Endodermal cell (in vitro differentiated cells): ENCODE results near the gene FBLN2. TPM values are rescaled to one million over a fixed set of nuclear protein-coding genes. Genes with fewer than 3 reads are reported as not detected.
A peak's percentile ranks its signal among the peaks of the same experiment; 100 is the strongest.

Experiments used
- DNase-seq: peaks from one replicate; pipeline ENCODE4 v3.0.0-alpha.2; 2017
- H3K27ac ChIP-seq: 2 replicates; pipeline ENCODE4 v1.5.1; 2013; ENCODE audit warnings: mild to moderate bottlenecking, low read depth, low read length, moderate library complexity
- H3K27me3 ChIP-seq: 2 replicates; pipeline ENCODE4 v1.6.1; 2013; ENCODE audit warnings: mild to moderate bottlenecking, low read length, moderate library complexity; ENCODE audit not compliant: insufficient read depth, control insufficient read depth, poor library complexity, severe bottlenecking
- H3K36me3 ChIP-seq: 2 replicates; pipeline ENCODE4 v1.7.0; 2013; ENCODE audit warnings: mild to moderate bottlenecking, low read length, moderate library complexity; ENCODE audit not compliant: control insufficient read depth, insufficient read depth
- H3K4me1 ChIP-seq: one replicate; pipeline ENCODE4 v1.7.0; 2013; ENCODE audit warnings: low read length; ENCODE audit not compliant: control insufficient read depth, insufficient read depth
- H3K4me3 ChIP-seq: 2 replicates; pipeline ENCODE4 v1.5.1; 2013; ENCODE audit warnings: mild to moderate bottlenecking, low read length, moderate library complexity
- H3K9ac ChIP-seq: 2 replicates; pipeline ENCODE4 v1.6.1; 2013; ENCODE audit warnings: mild to moderate bottlenecking, low read length, moderate library complexity; ENCODE audit not compliant: poor library complexity, severe bottlenecking; ENCODE audit errors: extremely low read depth
- H3K9me3 ChIP-seq: 2 replicates; pipeline ENCODE4 v1.6.1; 2013; ENCODE audit warnings: mild to moderate bottlenecking, low read length, moderate library complexity; ENCODE audit not compliant: control insufficient read depth
- H3K27ac Mint-ChIP-seq: 2 replicates; pipeline ENCODE4 v1.8.0; 2020; ENCODE audit warnings: mixed read lengths
- H3K27me3 Mint-ChIP-seq: 2 replicates; pipeline ENCODE4 v1.8.0; 2021; ENCODE audit warnings: mild to moderate bottlenecking, mixed read lengths; ENCODE audit not compliant: insufficient read depth
- H3K36me3 Mint-ChIP-seq: 2 replicates; pipeline ENCODE4 v1.8.0; 2020; ENCODE audit warnings: low read depth, mixed read lengths
- H3K4me1 Mint-ChIP-seq: 2 replicates; pipeline ENCODE4 v1.8.0; 2020; ENCODE audit warnings: mixed read lengths
- H3K4me3 Mint-ChIP-seq: 2 replicates; pipeline ENCODE4 v1.8.0; 2020; ENCODE audit warnings: mild to moderate bottlenecking, moderate library complexity, mixed read lengths
- H3K9me3 Mint-ChIP-seq: 2 replicates; pipeline ENCODE4 v1.8.0; 2020; ENCODE audit warnings: mild to moderate bottlenecking, mixed read lengths
- CTCF ChIP-seq: fragments of 200-600 bp; sonication (generic); conservative IDR thresholded peaks from 2 replicates; pipeline ENCODE4 v1.5.0; 2021; ENCODE audit warnings: antibody characterized with exemption, mild to moderate bottlenecking
- WGBS, 2 experiments: methylation state at CpG; one replicate each; pipeline versions ENCODE4 v1.1.5 to v1.1.7; 2013; ENCODE audit warnings: missing lambda C conversion rate in 2 of 2, mixed read lengths in 1 of 2; ENCODE audit not compliant: insufficient coverage in 1 of 2, insufficient read length in 1 of 2; 5-methylcytosine and 5-hydroxymethylcytosine counted together
- total RNA-seq, 2 donors: library from RNA; stranded (reverse); fragmentation: NEBNext Ultra II Directional in 1 of 2; extraction: Animal tissue kit (Norgen Biotek cat#: 25700) in 1 of 2; gene quantifications; 2 replicates in 1 of 2; 3 replicates in 1 of 2; pipeline ENCODE4 v1.2.1, GENCODE V29; 2021

The FBLN2 gene
- total RNA-seq, 2 donors from 2014 or later = 86.1 to 136 TPM

GRCh38 chr3:13571831-13572750, 23.2 kb downstream of the FBLN2 start:
- DNase-seq = no peak
- Histone ChIP-seq H3K9me3 (no peaks in the 10 kb centered on the region), H3K27me3 (no peaks in the 10 kb centered on the region), H3K27ac (no peak overlapping the region), H3K4me1 (peaks cover 20% of the 10 kb centered on the region), H3K36me3 (no peaks in the 10 kb centered on the region), H3K9ac (no peak overlapping the region), H3K4me3 (no peak overlapping the region)
- H3K9me3 Mint-ChIP-seq = no peaks in the 10 kb centered on the region
- no peak overlapping the region for H3K27ac Mint-ChIP-seq
- WGBS, 2 experiments = 92 to 93% methylated on average over 13 to 18 of the region's 18 CpGs
- H3K27me3 Mint-ChIP-seq = peaks cover 5% of the 10 kb centered on the region
- no peak for TF ChIP-seq CTCF
- H3K4me1 Mint-ChIP-seq = peaks cover 27% of the 10 kb centered on the region
- peaks cover 5% of the 10 kb centered on the region for H3K36me3 Mint-ChIP-seq
- no peak overlapping the region for H3K4me3 Mint-ChIP-seq

- Histone ChIP-seq H3K36me3 (no peaks in the 10 kb centered on the region), H3K9me3 (no peaks in the 10 kb centered on the region), H3K27me3 (no peaks in the 10 kb centered on the region), H3K27ac (no peak overlapping the region), H3K4me1 (peaks cover 20% of the 10 kb centered on the region), H3K9ac (no peak overlapping the region), H3K4me3 (no peak overlapping the region)
- Mint-ChIP-seq H3K27me3 (peaks cover 5% of the 10 kb centered on the region), H3K4me1 (peaks cover 27% of the 10 kb centered on the region), H3K27ac (no peak overlapping the region), H3K9me3 (no peaks in the 10 kb centered on the region), H3K36me3 (peaks cover 5% of the 10 kb centered on the region), H3K4me3 (no peak overlapping the region)
- DNase-seq = peak; percentile 65
- WGBS, 2 experiments = 88 to 92% methylated on average over 7 to 11 of the region's 11 CpGs
- no peak for TF ChIP-seq CTCF
These were observed 24.1 kb downstream of the FBLN2 start for GRCh38 chr3:13572926-13573623.

DNA sequence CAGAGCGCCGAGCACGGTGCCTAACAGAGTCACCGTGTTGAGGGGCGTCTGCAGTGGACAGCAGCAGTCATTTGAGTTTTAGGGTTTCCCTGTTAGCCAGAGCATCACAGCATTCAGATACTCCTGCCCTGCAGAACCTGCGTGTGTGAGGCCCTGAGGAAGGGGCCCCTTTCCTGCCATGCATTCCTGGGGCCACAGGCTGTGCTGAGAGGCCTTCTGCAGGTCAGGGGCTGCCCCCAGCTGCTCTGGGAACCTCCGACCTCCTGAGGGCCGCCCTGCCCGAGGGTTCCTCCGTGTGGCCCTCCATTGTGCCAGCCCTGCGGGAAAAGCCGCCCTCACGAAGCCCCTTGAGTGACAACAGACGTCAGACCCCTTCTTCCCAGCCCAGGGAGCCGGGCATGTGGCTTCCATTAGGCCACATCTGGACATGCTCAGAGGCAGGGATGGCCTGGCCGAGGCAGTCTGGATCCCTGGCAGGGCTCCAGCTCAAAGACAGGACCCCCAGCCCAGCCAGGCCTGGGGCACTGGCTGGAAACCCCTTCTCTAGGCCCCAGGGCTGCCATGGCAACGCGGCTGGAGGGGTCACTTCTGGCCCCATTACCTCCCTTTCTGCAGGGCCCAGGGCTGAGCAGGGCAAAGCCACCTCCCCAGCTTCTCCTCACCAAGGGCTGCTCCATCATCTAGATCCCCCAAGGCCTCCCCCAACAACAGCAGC, 25.3 kb downstream of the FBLN2 start:
- H3K9me3 Mint-ChIP-seq = no peaks in the 10 kb centered on the region
- DNase-seq = peak; percentile 58
- peaks cover 27% of the 10 kb centered on the region for H3K4me1 Mint-ChIP-seq
- Histone ChIP-seq H3K27ac (peak overlapping the region; percentile 73), H3K27me3 (no peaks in the 10 kb centered on the region), H3K36me3 (no peaks in the 10 kb centered on the region), H3K4me3 (no peak overlapping the region), H3K9ac (no peak overlapping the region), H3K4me1 (peaks cover 20% of the 10 kb centered on the region), H3K9me3 (no peaks in the 10 kb centered on the region)
- 82 to 91% methylated on average over 16 to 18 of the region's 18 CpGs for WGBS, 2 experiments
- no peak overlapping the region for H3K4me3 Mint-ChIP-seq
- peaks cover 5% of the 10 kb centered on the region for H3K36me3 Mint-ChIP-seq
- peak overlapping the region; percentile 82 for H3K27ac Mint-ChIP-seq
- H3K27me3 Mint-ChIP-seq = peaks cover 3% of the 10 kb centered on the region
- TF ChIP-seq CTCF = no peak
